H7 (cell line): ENCODE measurements around the gene ABCC11. TPM values are rescaled to one million over a fixed set of nuclear protein-coding genes. Genes with fewer than 3 reads are reported as not detected.

Experiments used
- DNase-seq: peaks from one replicate; pipeline ENCODE4 v3.0.0; 2012
- H3K27me3 ChIP-seq: 2 replicates; pipeline ENCODE4 v1.6.0; 2011; ENCODE audit warnings: mild to moderate bottlenecking, low read length; ENCODE audit not compliant: control insufficient read depth, insufficient read depth
- H3K36me3 ChIP-seq: replicated peaks from 2 replicates; pipeline ENCODE4 v1.5.1; 2011; ENCODE audit warnings: low read length; ENCODE audit not compliant: control insufficient read depth, insufficient read depth
- H3K4me3 ChIP-seq: 2 replicates; pipeline ENCODE4 v1.5.1; 2011; ENCODE audit warnings: low read depth, mild to moderate bottlenecking, control low read depth, low read length, moderate library complexity; ENCODE audit not compliant: insufficient read depth
- total RNA-seq: library from RNA; depleted of rRNA; stranded (reverse); fragments of >200 nt; shearing (Covaris generic); gene quantifications from 2 replicates; pipeline ENCODE4 v1.2.3, GENCODE V29; 2014

Gene ABCC11
- total RNA-seq, 1 experiment from 2014 or later = 0.03 TPM

GRCh38 chr16:48235058-48235555, 12.2 kb downstream of the ABCC11 start:
- H3K36me3 ChIP-seq = no peaks in the 10 kb centered on the region
- H3K4me3 ChIP-seq = no peak overlapping the region
- DNase-seq = no peak
- H3K27me3 ChIP-seq = no peaks in the 10 kb centered on the region

- DNase-seq = no peak
- Histone ChIP-seq H3K27me3 (no peaks in the 10 kb centered on the region), H3K4me3 (no peak overlapping the region), H3K36me3 (no peaks in the 10 kb centered on the region)
These were observed 12.7 kb downstream of the ABCC11 start for GRCh38 chr16:48234630-48235029.

GRCh38 chr16:48232493-48233040, 14.8 kb downstream of the ABCC11 start:
- no peak for DNase-seq
- Histone ChIP-seq H3K4me3 (no peak overlapping the region), H3K36me3 (no peaks in the 10 kb centered on the region), H3K27me3 (no peaks in the 10 kb centered on the region)

- H3K36me3 ChIP-seq = no peaks in the 10 kb centered on the region
- peak; percentile 74 for DNase-seq
- H3K27me3 ChIP-seq = no peaks in the 10 kb centered on the region
- H3K4me3 ChIP-seq = no peak overlapping the region
These were observed 15.4 kb downstream of the ABCC11 start for GRCh38 chr16:48231727-48232492.

- no peaks in the 10 kb centered on the region for H3K36me3 ChIP-seq
- no peak for DNase-seq
- H3K4me3 ChIP-seq = no peak overlapping the region
These were observed 21.9 kb downstream of the ABCC11 start for GRCh38 chr16:48225456-48225855.

GRCh38 chr16:48223490-48223889, 23.8 kb downstream of the ABCC11 start:
- H3K27me3 ChIP-seq = no peaks in the 10 kb centered on the region
- H3K36me3 ChIP-seq = no peaks in the 10 kb centered on the region
- no peak overlapping the region for H3K4me3 ChIP-seq
- no peak for DNase-seq

More at GRCh38 chr16:48225456-48225855, 21.9 kb downstream of the ABCC11 start:
- H3K27me3 ChIP-seq = no peaks in the 10 kb centered on the region

GRCh38 chr16:48220891-48221290, 26.4 kb downstream of the ABCC11 start:
- no peaks in the 10 kb centered on the region for H3K36me3 ChIP-seq
- no peak for DNase-seq
- H3K4me3 ChIP-seq = no peak overlapping the region
- no peaks in the 10 kb centered on the region for H3K27me3 ChIP-seq

- H3K27me3 ChIP-seq = no peaks in the 10 kb centered on the region
- H3K36me3 ChIP-seq = no peaks in the 10 kb centered on the region
These were observed 28.9 kb downstream of the ABCC11 start for GRCh38 chr16:48218473-48218872.

GRCh38 chr16:48217708-48218107, 29.6 kb downstream of the ABCC11 start:
- no peaks in the 10 kb centered on the region for H3K36me3 ChIP-seq
- DNase-seq = no peak
- H3K27me3 ChIP-seq = no peaks in the 10 kb centered on the region
- H3K4me3 ChIP-seq = no peak overlapping the region

More at GRCh38 chr16:48218473-48218872, 28.9 kb downstream of the ABCC11 start:
- no peak for DNase-seq
- no peak overlapping the region for H3K4me3 ChIP-seq

- Histone ChIP-seq H3K36me3 (no peaks in the 10 kb centered on the region), H3K4me3 (no peak overlapping the region), H3K27me3 (no peaks in the 10 kb centered on the region)
- DNase-seq = no peak
These were observed 31.6 kb downstream of the ABCC11 start for GRCh38 chr16:48215738-48216137.

- Histone ChIP-seq H3K27me3 (no peaks in the 10 kb centered on the region), H3K4me3 (no peak overlapping the region), H3K36me3 (no peaks in the 10 kb centered on the region)
- no peak for DNase-seq
These were observed 35.3 kb downstream of the ABCC11 start for GRCh38 chr16:48212033-48212432.

- no peaks in the 10 kb centered on the region for H3K36me3 ChIP-seq
- H3K27me3 ChIP-seq = no peaks in the 10 kb centered on the region
- no peak overlapping the region for H3K4me3 ChIP-seq
- no peak for DNase-seq
These were observed 36.6 kb downstream of the ABCC11 start for GRCh38 chr16:48210747-48211146.

- H3K27me3 ChIP-seq = no peaks in the 10 kb centered on the region
- DNase-seq = no peak
- H3K36me3 ChIP-seq = no peaks in the 10 kb centered on the region
- no peak overlapping the region for H3K4me3 ChIP-seq
These were observed 40.6 kb downstream of the ABCC11 start for GRCh38 chr16:48206594-48207242.

GRCh38 chr16:48204825-48205151, 42.6 kb downstream of the ABCC11 start:
- Histone ChIP-seq H3K4me3 (no peak overlapping the region), H3K36me3 (no peaks in the 10 kb centered on the region), H3K27me3 (no peaks in the 10 kb centered on the region)
- no peak for DNase-seq
